ENCODE results near the gene B4GAT1. TPM values are rescaled to one million over a fixed set of nuclear protein-coding genes. Genes with fewer than 3 reads are reported as not detected.
"Not testable (repeated sequence)": the region's sequence is repeated elsewhere in the genome, so short reads cannot be mapped to it uniquely, and the experiment has no call there.

B4GAT1 gene
- total RNA-seq, 1 donor from 2014 or later, result 31.0 TPM

GRCh38 chr11:66386171-66387069 is 39.0 kb upstream of the B4GAT1 start:
- Mint-ChIP-seq H3K4me1 (ENCODE audit: unreplicated experiment) (peaks cover 4% of the 10 kb centered on the region), H3K9me3 (ENCODE audit: unreplicated experiment) (no peaks in the 10 kb centered on the region), H3K36me3 (ENCODE audit: unreplicated experiment) (no peaks in the 10 kb centered on the region), H3K27ac (ENCODE audit: unreplicated experiment) (no peak overlapping the region), H3K4me3 (ENCODE audit: unreplicated experiment) (peak overlapping the region; percentile 56), H3K27me3 (ENCODE audit: unreplicated experiment) (peaks cover 10% of the 10 kb centered on the region)
- peak; percentile 94 for DNase-seq (ENCODE audit: extremely low spot score, unreplicated experiment)
- TF ChIP-seq CTCF (IDR thresholded peaks at IDR 0.05), result peak; percentile 93

GRCh38 chr11:66384316-66384715 is 36.9 kb upstream of the B4GAT1 start:
- not testable (repeated sequence) for H3K36me3 Mint-ChIP-seq (ENCODE audit: unreplicated experiment); DNase-seq (ENCODE audit: extremely low spot score, unreplicated experiment); H3K4me3 Mint-ChIP-seq (ENCODE audit: unreplicated experiment); H3K27ac Mint-ChIP-seq (ENCODE audit: unreplicated experiment); H3K9me3 Mint-ChIP-seq (ENCODE audit: unreplicated experiment); H3K4me1 Mint-ChIP-seq (ENCODE audit: unreplicated experiment); H3K27me3 Mint-ChIP-seq (ENCODE audit: unreplicated experiment)

- H3K27ac Mint-ChIP-seq (ENCODE audit: unreplicated experiment); H3K9me3 Mint-ChIP-seq (ENCODE audit: unreplicated experiment); DNase-seq (ENCODE audit: extremely low spot score, unreplicated experiment); H3K36me3 Mint-ChIP-seq (ENCODE audit: unreplicated experiment); H3K4me3 Mint-ChIP-seq (ENCODE audit: unreplicated experiment); H3K4me1 Mint-ChIP-seq (ENCODE audit: unreplicated experiment): not testable (repeated sequence)
- H3K27me3 Mint-ChIP-seq (ENCODE audit: unreplicated experiment), result peaks cover 11% of the 10 kb centered on the region
Observed at GRCh38 chr11:66380264-66380663, 32.8 kb upstream of the B4GAT1 start.

GRCh38 chr11:66373690-66374287 is 26.4 kb upstream of the B4GAT1 start:
- not testable (repeated sequence) for DNase-seq (ENCODE audit: extremely low spot score, unreplicated experiment); H3K36me3 Mint-ChIP-seq (ENCODE audit: unreplicated experiment); H3K27ac Mint-ChIP-seq (ENCODE audit: unreplicated experiment); H3K4me3 Mint-ChIP-seq (ENCODE audit: unreplicated experiment); H3K9me3 Mint-ChIP-seq (ENCODE audit: unreplicated experiment)
- peaks cover 17% of the 10 kb centered on the region for H3K4me1 Mint-ChIP-seq (ENCODE audit: unreplicated experiment)
- H3K27me3 Mint-ChIP-seq (ENCODE audit: unreplicated experiment), result peaks cover 16% of the 10 kb centered on the region

- peaks cover 17% of the 10 kb centered on the region for H3K4me1 Mint-ChIP-seq (ENCODE audit: unreplicated experiment)
- no peaks in the 10 kb centered on the region for H3K36me3 Mint-ChIP-seq (ENCODE audit: unreplicated experiment)
- no peak for DNase-seq (ENCODE audit: extremely low spot score, unreplicated experiment)
- no peak overlapping the region for H3K27ac Mint-ChIP-seq (ENCODE audit: unreplicated experiment)
- TF ChIP-seq CTCF (IDR thresholded peaks at IDR 0.05), result no peak
- H3K9me3 Mint-ChIP-seq (ENCODE audit: unreplicated experiment), result no peaks in the 10 kb centered on the region
- no peak overlapping the region for H3K4me3 Mint-ChIP-seq (ENCODE audit: unreplicated experiment)
- H3K27me3 Mint-ChIP-seq (ENCODE audit: unreplicated experiment), result peaks cover 16% of the 10 kb centered on the region
Observed at GRCh38 chr11:66373265-66373664, 25.8 kb upstream of the B4GAT1 start.

- H3K27me3 Mint-ChIP-seq (ENCODE audit: unreplicated experiment), result peaks cover 10% of the 10 kb centered on the region
- H3K4me3 Mint-ChIP-seq (ENCODE audit: unreplicated experiment), result peak within 1 kb of the TSS; percentile 69
- peaks cover 17% of the 10 kb centered on the region for H3K4me1 Mint-ChIP-seq (ENCODE audit: unreplicated experiment)
- H3K36me3 Mint-ChIP-seq (ENCODE audit: unreplicated experiment), result no peaks in the 10 kb centered on the region
- no peak for TF ChIP-seq CTCF (IDR thresholded peaks at IDR 0.05)
- H3K27ac Mint-ChIP-seq (ENCODE audit: unreplicated experiment), result peak within 1 kb of the TSS; percentile 87
- no peak for DNase-seq (ENCODE audit: extremely low spot score, unreplicated experiment)
- H3K9me3 Mint-ChIP-seq (ENCODE audit: unreplicated experiment), result no peaks in the 10 kb centered on the region
Observed at GRCh38 chr11:66371627-66372415, 24.4 kb upstream of the B4GAT1 start, which contains the start of gene SLC29A2. TSS of gene SLC29A2 (minus strand) at chr11:66371760. CDS start at chr11:66371591, 169 bp downstream.
